ENCODE measurements around the gene TRIM62. TPM values are rescaled to one million over a fixed set of nuclear protein-coding genes. Genes with fewer than 3 reads are reported as not detected.
"Not testable (repeated sequence)": the region's sequence is repeated elsewhere in the genome, so short reads cannot be mapped to it uniquely, and the experiment has no call there.

TRIM62 gene
- total RNA-seq, 1 experiment from 2014 or later, result 1.5 TPM

- DNase-seq (ENCODE audit: low spot score), result no peak
- in situ Hi-C loops (cut with HindIII; ENCODE audit: low sequenced_read_pairs), result no loop called here
Observed at GRCh38 chr1:33120436-33121231, 61.2 kb downstream of the TRIM62 start.

DNA sequence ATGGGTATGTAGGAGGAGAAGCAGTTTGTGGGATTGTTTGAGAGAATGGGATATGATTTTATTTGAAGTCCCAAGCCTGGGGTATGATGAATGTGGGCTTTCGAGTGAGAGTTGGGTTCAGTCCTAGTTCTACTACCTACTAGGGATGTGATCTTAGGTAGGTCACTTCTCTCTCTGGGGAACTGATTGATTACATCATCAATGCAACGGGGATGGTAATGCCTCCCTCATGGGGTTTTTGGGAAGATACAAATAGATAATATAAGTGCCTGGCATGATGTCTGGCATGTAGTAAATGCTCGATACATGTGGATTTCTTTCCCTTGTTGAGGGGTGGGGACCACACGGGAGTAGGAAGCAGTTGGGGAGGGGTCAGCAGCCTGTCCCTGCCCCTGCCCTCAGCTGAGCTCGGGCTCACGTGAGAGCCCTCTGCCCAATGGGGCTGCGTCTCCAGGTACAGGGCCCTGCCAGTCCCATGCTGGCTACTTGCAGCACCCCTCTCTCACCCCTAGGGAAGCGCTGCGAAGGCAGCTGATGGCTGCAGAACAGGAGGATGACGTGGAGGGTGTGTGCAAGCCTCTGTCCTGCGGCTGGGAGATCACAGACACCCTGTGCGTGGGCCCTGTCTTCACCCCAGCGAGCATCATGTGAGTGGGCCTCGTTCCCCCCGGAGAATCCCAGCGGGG, 62.2 kb downstream of the TRIM62 start:
- no peak for DNase-seq (ENCODE audit: low spot score)
- in situ Hi-C loops (cut with HindIII; ENCODE audit: low sequenced_read_pairs), result no loop called here

- in situ Hi-C loops (cut with HindIII; ENCODE audit: low sequenced_read_pairs), result no loop called here
- no peak for DNase-seq (ENCODE audit: low spot score)
Observed at GRCh38 chr1:33119050-33119449, 62.8 kb downstream of the TRIM62 start.

- in situ Hi-C loops (cut with HindIII; ENCODE audit: low sequenced_read_pairs), result no loop called here
Observed at GRCh38 chr1:33118274-33118673, 63.6 kb downstream of the TRIM62 start.

GRCh38 chr1:33117440-33118085, 64.3 kb downstream of the TRIM62 start:
- no peak for DNase-seq (ENCODE audit: low spot score)

More at GRCh38 chr1:33118274-33118673, 63.6 kb downstream of the TRIM62 start:
- no peak for DNase-seq (ENCODE audit: low spot score)

GRCh38 chr1:33111965-33112364, 69.9 kb downstream of the TRIM62 start:
- DNase-seq (ENCODE audit: low spot score), result peak; percentile 33
- in situ Hi-C loops (cut with HindIII; ENCODE audit: low sequenced_read_pairs), result no loop called here

More at GRCh38 chr1:33117440-33118085, 64.3 kb downstream of the TRIM62 start:
- in situ Hi-C loops (cut with HindIII; ENCODE audit: low sequenced_read_pairs), result no loop called here

GRCh38 chr1:33110477-33110876, 71.4 kb downstream of the TRIM62 start:
- in situ Hi-C loops (cut with HindIII; ENCODE audit: low sequenced_read_pairs), result no loop called here
- DNase-seq (ENCODE audit: low spot score), result no peak

GRCh38 chr1:33100119-33100415, 81.8 kb downstream of the TRIM62 start:
- in situ Hi-C loops (cut with HindIII; ENCODE audit: low sequenced_read_pairs), result not testable (repeated sequence)

GRCh38 chr1:33099290-33100118, 82.3 kb downstream of the TRIM62 start:
- no peak for DNase-seq (ENCODE audit: low spot score)
- in situ Hi-C loops (cut with HindIII; ENCODE audit: low sequenced_read_pairs), result no loop called here

More at GRCh38 chr1:33100119-33100415, 81.8 kb downstream of the TRIM62 start:
- DNase-seq (ENCODE audit: low spot score), result not testable (repeated sequence)

DNA sequence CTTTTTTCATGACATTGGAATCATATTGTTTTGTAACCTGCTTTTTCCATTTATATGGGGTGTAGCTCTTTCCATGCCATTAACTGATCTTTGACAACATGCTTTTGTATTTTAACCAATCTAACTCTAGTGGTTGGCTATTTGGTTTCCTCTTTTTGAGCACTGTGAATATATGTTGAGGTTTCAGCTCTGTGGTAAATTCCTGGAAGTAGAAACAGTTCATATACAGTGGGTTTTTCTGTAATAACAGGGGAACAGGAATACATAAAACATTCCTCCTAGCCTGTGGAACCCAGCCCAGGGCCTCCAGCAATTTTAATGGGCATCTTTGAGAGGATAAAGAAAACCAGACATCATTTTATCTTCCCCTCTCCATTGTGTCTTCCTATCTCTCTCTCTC, 83.5 kb downstream of the TRIM62 start:
- in situ Hi-C loops (cut with HindIII; ENCODE audit: low sequenced_read_pairs), result no loop called here
- no peak for DNase-seq (ENCODE audit: low spot score)

- no peak for DNase-seq (ENCODE audit: low spot score)
- in situ Hi-C loops (cut with HindIII; ENCODE audit: low sequenced_read_pairs), result no loop called here
Observed at GRCh38 chr1:33097762-33098161, 84.1 kb downstream of the TRIM62 start.

- no peak for DNase-seq (ENCODE audit: low spot score)
- in situ Hi-C loops (cut with HindIII; ENCODE audit: low sequenced_read_pairs), result no loop called here
Observed at GRCh38 chr1:33097137-33097611, 84.7 kb downstream of the TRIM62 start.

DNA sequence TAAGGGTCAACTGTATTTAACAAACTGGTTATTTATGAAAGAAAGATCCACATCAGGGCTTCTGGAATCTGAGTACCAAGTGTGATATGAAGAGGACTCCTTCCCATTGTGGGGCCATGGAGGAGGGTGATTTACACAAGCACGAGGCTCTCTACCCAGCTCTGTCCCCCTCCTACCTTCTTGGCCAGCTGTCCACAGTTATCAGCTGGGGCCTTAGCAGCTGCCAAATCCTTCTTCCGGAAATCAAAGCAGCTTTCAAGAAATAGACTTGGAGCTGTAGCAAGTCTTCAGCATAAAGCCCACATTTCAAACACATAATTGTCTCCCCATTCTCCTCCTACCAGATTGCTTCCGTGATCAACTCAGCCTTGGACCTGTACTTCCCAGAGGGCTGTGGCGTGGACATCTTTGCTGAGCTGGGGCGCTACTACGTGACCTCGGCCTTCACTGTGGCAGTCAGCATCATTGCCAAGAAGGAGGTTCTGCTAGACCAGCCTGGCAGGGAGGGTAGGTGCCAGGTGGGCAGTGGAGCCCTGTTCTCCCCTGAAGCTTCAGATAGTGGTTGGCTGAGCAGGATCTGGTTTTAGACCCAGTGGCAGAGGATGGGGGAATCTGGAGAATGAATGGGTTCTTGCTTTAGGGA, 85.4 kb downstream of the TRIM62 start:
- in situ Hi-C loops (cut with HindIII; ENCODE audit: low sequenced_read_pairs), result no loop called here
- DNase-seq (ENCODE audit: low spot score), result peak; percentile 20

Other genes starting within 250 kb of the TRIM62 start
- gene RNF19B, start 217.2 kb downstream of the TRIM62 start, total RNA-seq (2014; rRNA removed; shearing (Covaris generic)), result 13.2 and 19.0 TPM in 2 replicates
- gene AK2, start 145.2 kb downstream of the TRIM62 start, total RNA-seq (2014; rRNA removed; shearing (Covaris generic)), result 244 and 260 TPM in 2 replicates
- 13.1 and 13.6 TPM in 2 replicates for gene AZIN2, start 100.9 kb downstream of the TRIM62 start, total RNA-seq (2014; rRNA removed; shearing (Covaris generic))
- gene ZNF362, start 74.4 kb upstream of the TRIM62 start, total RNA-seq (2014; rRNA removed; shearing (Covaris generic)), result 13.5 and 14.2 TPM in 2 replicates
- not detected in 2 replicates for gene A3GALT2, start 139.1 kb upstream of the TRIM62 start, total RNA-seq (2014; rRNA removed; shearing (Covaris generic))
- 54.6 and 71.9 TPM in 2 replicates for gene PHC2, start 249.1 kb upstream of the TRIM62 start, total RNA-seq (2014; rRNA removed; shearing (Covaris generic))